ENCODE data around the gene PON2. TPM values are rescaled to one million over a fixed set of nuclear protein-coding genes. Genes with fewer than 3 reads are reported as not detected.

The PON2 gene
- total and polyA plus RNA-seq, 2 of the 8 experiments (the other 6 are each of a cell fraction or from before 2014, with no cell fraction given): 20.6 to 31.0 TPM

DNA sequence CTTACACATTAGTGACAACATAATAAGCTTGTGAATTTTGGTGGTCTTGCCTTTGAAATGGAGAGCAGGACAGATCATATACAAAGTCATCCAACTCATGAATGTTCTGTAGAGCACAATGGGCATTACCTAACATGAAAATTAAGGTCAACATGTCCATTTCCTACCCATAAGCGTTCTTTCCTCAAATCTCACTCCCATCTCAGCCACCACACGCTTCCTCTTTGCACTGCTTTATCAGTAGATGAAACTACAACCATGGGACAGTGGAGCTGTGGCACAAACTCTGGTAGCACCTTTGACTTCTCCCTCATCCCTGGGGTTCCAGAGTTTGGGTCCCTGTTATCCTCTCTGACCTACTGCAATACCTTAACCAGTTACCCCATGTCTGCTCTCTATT is 2.2 kb downstream of the PON2 start (continued):
- TF ChIP-seq, protein P1, sequence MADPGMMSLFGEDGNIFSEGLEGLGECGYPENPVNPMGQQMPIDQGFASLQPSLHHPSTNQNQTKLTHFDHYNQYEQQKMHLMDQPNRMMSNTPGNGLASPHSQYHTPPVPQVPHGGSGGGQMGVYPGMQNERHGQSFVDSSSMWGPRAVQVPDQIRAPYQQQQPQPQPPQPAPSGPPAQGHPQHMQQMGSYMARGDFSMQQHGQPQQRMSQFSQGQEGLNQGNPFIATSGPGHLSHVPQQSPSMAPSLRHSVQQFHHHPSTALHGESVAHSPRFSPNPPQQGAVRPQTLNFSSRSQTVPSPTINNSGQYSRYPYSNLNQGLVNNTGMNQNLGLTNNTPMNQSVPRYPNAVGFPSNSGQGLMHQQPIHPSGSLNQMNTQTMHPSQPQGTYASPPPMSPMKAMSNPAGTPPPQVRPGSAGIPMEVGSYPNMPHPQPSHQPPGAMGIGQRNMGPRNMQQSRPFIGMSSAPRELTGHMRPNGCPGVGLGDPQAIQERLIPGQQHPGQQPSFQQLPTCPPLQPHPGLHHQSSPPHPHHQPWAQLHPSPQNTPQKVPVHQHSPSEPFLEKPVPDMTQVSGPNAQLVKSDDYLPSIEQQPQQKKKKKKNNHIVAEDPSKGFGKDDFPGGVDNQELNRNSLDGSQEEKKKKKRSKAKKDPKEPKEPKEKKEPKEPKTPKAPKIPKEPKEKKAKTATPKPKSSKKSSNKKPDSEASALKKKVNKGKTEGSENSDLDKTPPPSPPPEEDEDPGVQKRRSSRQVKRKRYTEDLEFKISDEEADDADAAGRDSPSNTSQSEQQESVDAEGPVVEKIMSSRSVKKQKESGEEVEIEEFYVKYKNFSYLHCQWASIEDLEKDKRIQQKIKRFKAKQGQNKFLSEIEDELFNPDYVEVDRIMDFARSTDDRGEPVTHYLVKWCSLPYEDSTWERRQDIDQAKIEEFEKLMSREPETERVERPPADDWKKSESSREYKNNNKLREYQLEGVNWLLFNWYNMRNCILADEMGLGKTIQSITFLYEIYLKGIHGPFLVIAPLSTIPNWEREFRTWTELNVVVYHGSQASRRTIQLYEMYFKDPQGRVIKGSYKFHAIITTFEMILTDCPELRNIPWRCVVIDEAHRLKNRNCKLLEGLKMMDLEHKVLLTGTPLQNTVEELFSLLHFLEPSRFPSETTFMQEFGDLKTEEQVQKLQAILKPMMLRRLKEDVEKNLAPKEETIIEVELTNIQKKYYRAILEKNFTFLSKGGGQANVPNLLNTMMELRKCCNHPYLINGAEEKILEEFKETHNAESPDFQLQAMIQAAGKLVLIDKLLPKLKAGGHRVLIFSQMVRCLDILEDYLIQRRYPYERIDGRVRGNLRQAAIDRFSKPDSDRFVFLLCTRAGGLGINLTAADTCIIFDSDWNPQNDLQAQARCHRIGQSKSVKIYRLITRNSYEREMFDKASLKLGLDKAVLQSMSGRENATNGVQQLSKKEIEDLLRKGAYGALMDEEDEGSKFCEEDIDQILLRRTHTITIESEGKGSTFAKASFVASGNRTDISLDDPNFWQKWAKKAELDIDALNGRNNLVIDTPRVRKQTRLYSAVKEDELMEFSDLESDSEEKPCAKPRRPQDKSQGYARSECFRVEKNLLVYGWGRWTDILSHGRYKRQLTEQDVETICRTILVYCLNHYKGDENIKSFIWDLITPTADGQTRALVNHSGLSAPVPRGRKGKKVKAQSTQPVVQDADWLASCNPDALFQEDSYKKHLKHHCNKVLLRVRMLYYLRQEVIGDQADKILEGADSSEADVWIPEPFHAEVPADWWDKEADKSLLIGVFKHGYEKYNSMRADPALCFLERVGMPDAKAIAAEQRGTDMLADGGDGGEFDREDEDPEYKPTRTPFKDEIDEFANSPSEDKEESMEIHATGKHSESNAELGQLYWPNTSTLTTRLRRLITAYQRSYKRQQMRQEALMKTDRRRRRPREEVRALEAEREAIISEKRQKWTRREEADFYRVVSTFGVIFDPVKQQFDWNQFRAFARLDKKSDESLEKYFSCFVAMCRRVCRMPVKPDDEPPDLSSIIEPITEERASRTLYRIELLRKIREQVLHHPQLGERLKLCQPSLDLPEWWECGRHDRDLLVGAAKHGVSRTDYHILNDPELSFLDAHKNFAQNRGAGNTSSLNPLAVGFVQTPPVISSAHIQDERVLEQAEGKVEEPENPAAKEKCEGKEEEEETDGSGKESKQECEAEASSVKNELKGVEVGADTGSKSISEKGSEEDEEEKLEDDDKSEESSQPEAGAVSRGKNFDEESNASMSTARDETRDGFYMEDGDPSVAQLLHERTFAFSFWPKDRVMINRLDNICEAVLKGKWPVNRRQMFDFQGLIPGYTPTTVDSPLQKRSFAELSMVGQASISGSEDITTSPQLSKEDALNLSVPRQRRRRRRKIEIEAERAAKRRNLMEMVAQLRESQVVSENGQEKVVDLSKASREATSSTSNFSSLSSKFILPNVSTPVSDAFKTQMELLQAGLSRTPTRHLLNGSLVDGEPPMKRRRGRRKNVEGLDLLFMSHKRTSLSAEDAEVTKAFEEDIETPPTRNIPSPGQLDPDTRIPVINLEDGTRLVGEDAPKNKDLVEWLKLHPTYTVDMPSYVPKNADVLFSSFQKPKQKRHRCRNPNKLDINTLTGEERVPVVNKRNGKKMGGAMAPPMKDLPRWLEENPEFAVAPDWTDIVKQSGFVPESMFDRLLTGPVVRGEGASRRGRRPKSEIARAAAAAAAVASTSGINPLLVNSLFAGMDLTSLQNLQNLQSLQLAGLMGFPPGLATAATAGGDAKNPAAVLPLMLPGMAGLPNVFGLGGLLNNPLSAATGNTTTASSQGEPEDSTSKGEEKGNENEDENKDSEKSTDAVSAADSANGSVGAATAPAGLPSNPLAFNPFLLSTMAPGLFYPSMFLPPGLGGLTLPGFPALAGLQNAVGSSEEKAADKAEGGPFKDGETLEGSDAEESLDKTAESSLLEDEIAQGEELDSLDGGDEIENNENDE (IDR thresholded peaks at IDR 0.05; ENCODE audit: insufficient replicate concordance, low read length): no peak
- TF ChIP-seq RNF2 (IDR thresholded peaks at IDR 0.05; ENCODE audit: borderline replicate concordance, low read depth, low read length, missing control alignments, poor library complexity, severe bottlenecking) (no peak), SP1 (IDR thresholded peaks at IDR 0.05; ENCODE audit: low read depth, low read length) (no peak), BRCA1 (IDR thresholded peaks at IDR 0.05; ENCODE audit: low read depth, low read length) (no peak)
